Fibroblast of skin of back (primary cell): ENCODE data around the gene ALK.
A peak's percentile ranks its signal among the peaks of the same experiment; 100 is the strongest.

Experiments
- DNase-seq: peaks from one replicate; pipeline ENCODE4 v3.0.0-alpha.2; 2013

Gene ALK

DNA sequence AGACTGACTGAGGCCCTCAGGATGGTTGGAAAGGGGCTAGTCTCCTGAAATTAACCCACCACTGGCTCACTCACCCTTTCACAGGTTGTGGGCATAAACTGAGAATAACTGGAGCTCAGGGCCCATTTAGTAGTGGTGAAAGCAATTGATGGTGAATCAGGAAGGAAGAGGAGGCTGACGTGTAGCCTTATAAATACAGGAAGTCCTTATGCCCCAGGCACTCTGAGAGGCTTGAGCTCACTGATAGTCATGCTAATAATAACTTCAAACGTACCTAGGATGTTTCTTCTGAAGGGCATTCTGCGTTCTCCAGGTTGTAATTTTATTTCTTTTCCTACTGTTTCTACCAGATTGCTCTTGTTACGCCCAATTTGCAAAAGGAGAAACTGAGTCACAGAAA lies 477.8 kb downstream of the ALK start:
- DNase-seq, result no peak

DNA sequence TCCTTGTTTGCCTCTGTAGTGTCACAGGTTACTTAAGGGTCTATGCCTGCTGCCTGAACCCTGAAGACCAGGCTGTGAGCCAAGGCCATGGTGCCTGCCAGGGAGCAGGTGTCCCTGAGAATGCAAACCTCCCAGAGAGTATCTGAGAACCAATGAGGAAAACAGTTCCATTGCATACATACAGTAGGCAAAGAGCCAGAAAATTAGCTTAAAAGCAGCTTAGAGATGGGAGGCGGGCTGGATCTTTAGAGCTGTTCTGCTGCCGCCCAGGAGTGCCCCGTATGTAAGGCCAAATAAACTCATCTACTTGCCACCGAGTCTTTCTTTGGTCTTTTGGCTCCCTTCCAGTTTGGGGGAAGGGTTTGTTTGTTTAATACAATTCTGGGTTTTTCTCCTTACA lies 478.2 kb downstream of the ALK start:
- no peak for DNase-seq

GRCh38 chr2:29440921-29441623 lies 480.3 kb downstream of the ALK start:
- DNase-seq, result no peak

GRCh38 chr2:29433920-29434319 lies 487.5 kb downstream of the ALK start:
- no peak for DNase-seq

GRCh38 chr2:29433128-29433527 lies 488.3 kb downstream of the ALK start:
- DNase-seq, result no peak

GRCh38 chr2:29431485-29431884 lies 489.9 kb downstream of the ALK start:
- DNase-seq, result no peak

DNA sequence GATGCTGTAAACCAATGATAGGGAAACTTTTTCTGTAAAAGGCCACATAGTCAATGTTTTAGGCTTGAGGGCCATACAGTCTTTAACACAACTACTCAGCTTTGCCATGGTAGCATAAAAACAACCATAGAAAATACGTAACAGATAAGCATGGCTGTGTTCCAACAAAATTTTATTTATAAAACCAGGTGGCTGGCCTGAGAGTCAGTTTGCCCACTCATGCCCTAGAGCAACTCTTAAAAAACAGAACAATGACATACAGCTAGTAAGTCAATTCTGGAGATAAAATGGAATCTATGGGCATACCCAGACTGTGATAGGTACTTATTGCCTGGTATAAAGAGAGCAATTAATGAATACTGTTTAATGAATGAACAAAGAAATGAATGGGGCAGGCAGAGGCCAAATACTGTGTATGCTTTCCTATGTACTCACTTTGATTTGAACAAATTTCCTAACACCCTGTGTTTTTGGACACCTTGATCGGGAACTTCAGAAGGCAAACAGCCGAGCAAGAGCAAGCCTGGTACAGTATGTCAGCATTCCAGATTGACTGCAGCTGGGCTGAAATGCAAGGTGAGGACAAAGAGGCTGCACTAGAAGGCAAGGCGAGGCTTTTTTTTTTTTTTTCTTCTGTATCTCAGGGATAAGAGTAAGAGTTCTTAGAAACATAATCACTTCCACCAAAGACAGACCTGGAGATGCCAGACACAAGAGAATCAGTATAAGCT lies 490.8 kb downstream of the ALK start:
- DNase-seq, result no peak

GRCh38 chr2:29426354-29426753 lies 495.0 kb downstream of the ALK start:
- no peak for DNase-seq

- no peak for DNase-seq
Observed at GRCh38 chr2:29425866-29426265, 495.5 kb downstream of the ALK start.

DNA sequence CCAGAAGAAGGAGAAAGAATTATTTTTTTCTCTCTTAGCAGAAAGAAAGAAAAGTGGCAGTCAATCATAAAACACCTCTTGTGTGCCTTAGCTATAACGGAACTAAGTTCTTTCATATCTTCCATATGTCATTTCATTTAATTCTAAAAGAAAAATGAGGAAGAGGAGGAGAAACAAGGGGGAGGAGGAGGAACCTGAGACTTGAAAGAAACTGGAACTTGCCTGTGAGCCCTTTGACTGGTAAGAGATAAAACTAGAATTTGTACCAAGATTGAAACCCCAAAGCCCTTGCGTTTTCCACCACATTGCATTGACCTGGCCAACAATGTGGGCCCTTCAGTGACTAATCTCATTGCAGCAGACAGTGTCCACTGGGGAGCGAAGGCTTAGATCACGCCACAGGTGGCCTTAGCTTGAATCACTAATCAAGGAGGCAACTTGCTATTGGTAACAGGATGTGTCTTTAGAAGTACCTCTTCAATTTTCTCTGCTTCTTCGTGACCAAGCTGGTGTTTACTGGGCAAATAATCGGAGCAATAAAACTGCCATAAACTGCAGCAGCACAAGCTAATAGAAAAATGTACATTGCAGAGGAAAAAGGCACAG lies 498.2 kb downstream of the ALK start:
- DNase-seq, result no peak

GRCh38 chr2:29420999-29421782 lies 500.2 kb downstream of the ALK start:
- DNase-seq, result peak; percentile 36

DNA sequence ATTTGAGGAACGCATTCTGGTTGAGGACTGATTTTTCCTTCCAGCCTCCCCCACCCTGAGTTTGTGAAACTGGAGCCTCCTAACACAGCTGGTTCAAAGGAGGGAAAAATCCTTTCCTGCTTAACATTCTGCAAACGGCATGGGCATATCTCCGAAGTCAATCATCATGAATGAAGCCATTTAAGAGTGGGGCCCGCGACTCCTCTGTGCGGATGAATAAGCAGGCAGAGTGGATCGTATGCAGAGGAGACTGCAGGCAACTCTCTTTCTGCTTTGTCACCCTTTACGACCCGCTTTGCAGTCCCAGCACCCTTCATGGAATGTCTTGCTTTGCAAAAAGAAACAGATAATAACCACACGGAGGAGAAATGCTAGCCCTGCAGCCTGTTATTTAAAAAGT lies 500.9 kb downstream of the ALK start:
- no peak for DNase-seq

DNA sequence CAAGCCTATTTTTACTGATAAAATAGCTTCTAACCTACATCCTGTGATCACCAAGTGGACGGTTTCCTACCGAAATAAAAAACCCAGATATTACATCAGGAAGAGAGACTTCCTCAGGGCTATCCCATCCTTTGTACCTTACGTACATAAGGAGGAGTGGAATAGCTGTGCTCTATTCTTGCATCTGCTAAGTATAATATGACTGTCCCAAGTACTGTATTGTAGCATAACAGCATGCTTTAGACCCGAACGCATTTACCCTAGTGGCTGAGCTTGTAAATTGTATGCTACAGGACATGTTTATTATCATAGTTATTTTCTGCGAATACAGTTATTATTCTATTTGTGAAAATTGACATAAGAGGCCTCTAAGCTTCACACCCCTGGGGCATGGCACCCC lies 503.8 kb downstream of the ALK start:
- no peak for DNase-seq

GRCh38 chr2:29412197-29412925 lies 509.0 kb downstream of the ALK start:
- no peak for DNase-seq

GRCh38 chr2:29405707-29406106 lies 515.7 kb downstream of the ALK start:
- DNase-seq, result no peak

GRCh38 chr2:29405266-29405665 lies 516.1 kb downstream of the ALK start:
- no peak for DNase-seq

GRCh38 chr2:29401994-29402393 lies 519.4 kb downstream of the ALK start:
- DNase-seq, result no peak

- no peak for DNase-seq
Observed at GRCh38 chr2:29400930-29401653, 520.3 kb downstream of the ALK start.

DNA sequence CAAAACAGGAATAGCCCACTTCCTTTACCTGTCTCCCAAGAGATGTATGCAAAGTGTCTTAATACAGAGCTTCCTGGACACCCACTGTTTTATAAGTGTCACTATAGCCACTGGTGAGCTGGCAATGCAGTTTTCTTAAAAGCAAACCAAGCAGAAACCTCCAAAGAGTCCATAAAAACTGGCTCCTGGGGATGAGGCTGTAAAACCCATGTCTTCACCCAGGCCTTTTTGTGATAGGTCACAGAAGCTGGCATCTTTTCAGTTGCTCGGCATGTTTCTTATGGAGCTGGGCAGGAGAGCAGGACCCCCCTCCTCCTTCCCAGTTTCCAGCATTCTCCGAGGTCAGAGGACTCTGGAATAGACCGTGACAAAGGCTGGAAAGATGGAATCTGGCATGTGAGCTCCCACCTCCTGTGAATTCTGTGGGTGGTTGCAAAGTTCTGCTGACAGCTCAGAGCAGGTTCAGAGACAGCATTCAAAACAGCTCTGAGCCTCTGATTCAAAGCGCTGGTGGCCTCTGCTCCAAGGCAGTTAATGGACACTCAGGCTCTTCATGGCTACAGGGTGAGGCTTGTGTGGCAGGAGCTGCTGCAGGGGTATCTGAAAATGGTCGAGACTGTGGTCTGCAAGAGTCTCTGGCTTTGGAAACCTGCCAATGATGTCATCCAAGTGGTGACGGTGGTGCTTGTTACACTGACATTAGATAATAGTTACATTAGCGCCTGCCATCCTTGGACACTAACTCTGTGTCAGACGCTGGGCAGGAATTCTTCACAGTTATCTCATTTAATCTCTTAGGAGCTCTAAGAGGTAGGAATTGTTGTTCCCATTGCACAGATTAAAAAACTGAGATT lies 522.8 kb downstream of the ALK start:
- peak; percentile 29 for DNase-seq

GRCh38 chr2:29397713-29398112 lies 523.7 kb downstream of the ALK start:
- DNase-seq, result no peak

DNA sequence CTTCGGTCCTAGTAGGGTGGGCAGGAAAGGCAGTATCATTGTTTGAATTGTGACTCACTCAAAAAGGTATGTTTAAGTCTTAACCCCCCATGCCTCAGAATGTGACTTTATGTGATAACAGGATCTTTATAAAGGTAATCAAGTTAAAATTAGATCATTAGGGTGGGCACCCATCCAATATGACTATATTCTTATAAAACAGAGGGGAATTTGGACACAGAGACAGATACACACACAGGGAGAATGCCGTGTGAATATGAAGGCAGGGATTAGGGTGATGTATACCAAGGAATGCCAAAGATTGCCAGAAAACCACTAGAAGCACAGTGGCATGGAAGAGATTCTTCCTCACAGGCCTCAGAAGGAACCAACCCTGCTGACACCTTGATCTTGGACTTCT lies 524.3 kb downstream of the ALK start:
- peak; percentile 46 for DNase-seq
